SK-N-MC (cell line): ENCODE measurements around the gene KRT14.

Experiments
- EZH2 ChIP-seq: fragments of 200-600 bp; sonication (generic); IDR thresholded peaks from one replicate; pipeline ENCODE4 v1.6.1; 2017; ENCODE audit warnings: antibody characterized with exemption
- POLR2AphosphoS5 ChIP-seq: IDR thresholded peaks from 2 replicates; pipeline ENCODE4 v1.6.1; 2012; ENCODE audit warnings: mild to moderate bottlenecking, low read depth, low read length, borderline replicate concordance

GRCh38 chr17:41535764-41536481, 50.8 kb downstream of the KRT14 start:
- no peak for TF ChIP-seq POLR2AphosphoS5
- no peak for TF ChIP-seq EZH2
